PFSK-1 (cell line): ENCODE measurements around the gene FCN2.

Experiments used
- FOXP2 ChIP-seq: optimal IDR thresholded peaks from 2 replicates; pipeline ENCODE3; 2011; ENCODE audit warnings: borderline replicate concordance, control low read depth, inconsistent platforms; ENCODE audit not compliant: insufficient read depth; ENCODE audit errors: extremely low read length, extremely low read depth
- POLR2AphosphoS5 ChIP-seq: IDR thresholded peaks from 2 replicates; pipeline ENCODE4 v1.6.1; 2012; ENCODE audit warnings: low read depth, mild to moderate bottlenecking, control low read depth, low read length, moderate library complexity
- REST ChIP-seq, 2 experiments: IDR thresholded peaks; 2 replicates each; pipeline versions ENCODE4 v1.6.1 to v1.8.0; 2011 to 2012; ENCODE audit warnings: low read depth in 2 of 2, low read length in 2 of 2, control low read depth in 1 of 2, inconsistent platforms in 1 of 2, mild to moderate bottlenecking in 1 of 2, moderate library complexity in 1 of 2; ENCODE audit not compliant: insufficient read depth in 1 of 2
- TAF1 ChIP-seq: IDR thresholded peaks from 2 replicates; pipeline ENCODE4 v1.6.1; 2012; ENCODE audit warnings: low read length, control low read depth, borderline replicate concordance; ENCODE audit not compliant: insufficient read depth

Gene FCN2

GRCh38 chr9:134936346-134937163 lies 55.9 kb downstream of the FCN2 start:
- no peak for TF ChIP-seq TAF1
- TF ChIP-seq REST (IDR thresholded peaks at IDR 0.05; ENCODE audit: insufficient read depth in 1 of 2, low read depth in 2 of 2, low read length in 2 of 2): no peak
- TF ChIP-seq FOXP2: no peak
- TF ChIP-seq POLR2AphosphoS5: no peak
